CD4-positive, alpha-beta T cell (primary cell): ENCODE results near the gene TECPR1. TPM values are rescaled to one million over a fixed set of nuclear protein-coding genes. Genes with fewer than 3 reads are reported as not detected.

Source experiments
- ATAC-seq: fragments of 200-7000 bp; cut with Tn5 transposase; one replicate; pipeline ENCODE4 v1.10.0; 2022; ENCODE audit warnings: mild to moderate bottlenecking; ENCODE audit not compliant: poor library complexity
- CTCF ChIA-PET: fragments of 350-600 bp; sonication (Branson Sonifier 250); formaldehyde crosslinking; loops from one replicate; lab custom pipeline; 2021; ENCODE audit warnings: antibody characterized with exemption, inconsistent platforms; lab: Charles Lee
- POLR2A ChIA-PET: fragments of 350-600 bp; sonication (Branson Sonifier 250); formaldehyde crosslinking; loops from one replicate; lab custom pipeline; 2021; ENCODE audit warnings: antibody characterized with exemption, inconsistent platforms; lab: Charles Lee
- DNase-seq, 14 experiments: peaks; one replicate each; pipeline ENCODE4 v3.0.0-alpha.2; 2013 to 2020; ENCODE audit warnings: mixed read lengths in 2 of 14
- H3K27ac ChIP-seq, 2 donors: one replicate each; pipeline versions ENCODE4 v1.5.1 to v1.7.0; 2013; ENCODE audit warnings: low read length in 2 of 2, low read depth in 1 of 2, mild to moderate bottlenecking in 1 of 2
- H3K27me3 ChIP-seq, 2 experiments: 1 replicate in 1 of 2; 2 replicates in 1 of 2; pipeline versions ENCODE4 v1.6.1 to v1.7.0; 2013; ENCODE audit warnings: low read length in 2 of 2, control low read depth in 1 of 2, mild to moderate bottlenecking in 1 of 2, moderate library complexity in 1 of 2; ENCODE audit not compliant: insufficient read depth in 2 of 2, control insufficient read depth in 1 of 2
- H3K36me3 ChIP-seq: one replicate; pipeline ENCODE4 v1.6.1; 2013; ENCODE audit warnings: low read length, control low read depth; ENCODE audit not compliant: insufficient read depth
- H3K4me1 ChIP-seq: one replicate; pipeline ENCODE4 v1.6.1; 2013; ENCODE audit warnings: low read length, control low read depth; ENCODE audit not compliant: insufficient read depth
- H3K4me3 ChIP-seq: one replicate; pipeline ENCODE4 v1.5.1; 2013; ENCODE audit warnings: mild to moderate bottlenecking, low read length, moderate library complexity
- H3K9me3 ChIP-seq, 2 experiments: 1 replicate in 1 of 2; 2 replicates in 1 of 2; pipeline versions ENCODE4 v1.6.1 to v1.7.0; 2013; ENCODE audit warnings: low read length in 2 of 2, mild to moderate bottlenecking in 2 of 2, control low read depth in 1 of 2, moderate library complexity in 1 of 2; ENCODE audit not compliant: control insufficient read depth in 1 of 2, insufficient read depth in 1 of 2
- H3K27ac Mint-ChIP-seq: one replicate; pipeline ENCODE4 v1.8.0; 2020; ENCODE audit warnings: mixed read lengths
- H3K27me3 Mint-ChIP-seq: one replicate; pipeline ENCODE4 v1.8.0; 2021; ENCODE audit warnings: mixed read lengths
- H3K36me3 Mint-ChIP-seq: one replicate; pipeline ENCODE4 v1.8.0; 2021; ENCODE audit warnings: low read depth, mixed read lengths
- H3K4me1 Mint-ChIP-seq: one replicate; pipeline ENCODE4 v1.8.0; 2021; ENCODE audit warnings: low read depth, mixed read lengths
- H3K4me3 Mint-ChIP-seq: one replicate; pipeline ENCODE4 v1.8.0; 2020; ENCODE audit warnings: mild to moderate bottlenecking, mixed read lengths
- H3K9me3 Mint-ChIP-seq: one replicate; pipeline ENCODE4 v1.8.0; 2020; ENCODE audit warnings: mixed read lengths
- intact Hi-C, 2 experiments: fragments of 100-400 bp; cut with DNase I in 1 of 2; cut with micrococcal nuclease in 1 of 2; formaldehyde crosslinking; loops; one replicate each; pipeline versions ENCODE4 v1.15.1 to v1.9.0; 2023 to 2025; cut with DNase I, micrococcal nuclease
- total RNA-seq, 174 experiments: library from RNA in 2 of 174; stranded (reverse) in 2 of 174; gene quantifications; one replicate each; pipeline ENCODE4 v1.2.3 and lab custom pipeline; 2021 to 2026
- TF ChIP-seq, protein P1 (sequence below): fragments of 200-600 bp; IDR thresholded peaks from one replicate; pipeline ENCODE4 v1.8.0; 2022; ENCODE audit warnings: antibody characterized with exemption, mild to moderate bottlenecking

TECPR1 gene
- total RNA-seq, 2 experiments from 2014 or later: 85.9 to 90.4 TPM

DNA sequence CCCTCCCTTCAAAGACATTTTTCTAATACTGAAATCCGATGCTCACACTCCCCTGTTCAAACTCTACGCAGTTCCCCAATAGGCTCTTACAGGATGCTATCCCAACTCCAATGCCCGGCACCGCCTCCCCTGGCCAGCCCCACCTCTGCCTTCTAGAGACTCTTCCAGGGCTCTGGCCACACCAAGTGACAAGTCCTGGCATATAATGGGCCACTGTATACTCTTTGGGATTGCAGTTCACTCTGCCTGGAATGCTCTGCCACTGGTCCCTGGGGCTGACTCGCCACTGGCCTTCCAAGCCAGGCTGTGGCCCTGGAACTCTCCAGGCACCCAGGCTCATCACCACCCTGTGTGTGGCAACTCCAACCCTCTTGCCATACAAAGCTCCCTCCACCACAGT lies 26.4 kb upstream of the TECPR1 start:
- no peaks in the 10 kb centered on the region for H3K9me3 Mint-ChIP-seq
- TF ChIP-seq, protein P1, sequence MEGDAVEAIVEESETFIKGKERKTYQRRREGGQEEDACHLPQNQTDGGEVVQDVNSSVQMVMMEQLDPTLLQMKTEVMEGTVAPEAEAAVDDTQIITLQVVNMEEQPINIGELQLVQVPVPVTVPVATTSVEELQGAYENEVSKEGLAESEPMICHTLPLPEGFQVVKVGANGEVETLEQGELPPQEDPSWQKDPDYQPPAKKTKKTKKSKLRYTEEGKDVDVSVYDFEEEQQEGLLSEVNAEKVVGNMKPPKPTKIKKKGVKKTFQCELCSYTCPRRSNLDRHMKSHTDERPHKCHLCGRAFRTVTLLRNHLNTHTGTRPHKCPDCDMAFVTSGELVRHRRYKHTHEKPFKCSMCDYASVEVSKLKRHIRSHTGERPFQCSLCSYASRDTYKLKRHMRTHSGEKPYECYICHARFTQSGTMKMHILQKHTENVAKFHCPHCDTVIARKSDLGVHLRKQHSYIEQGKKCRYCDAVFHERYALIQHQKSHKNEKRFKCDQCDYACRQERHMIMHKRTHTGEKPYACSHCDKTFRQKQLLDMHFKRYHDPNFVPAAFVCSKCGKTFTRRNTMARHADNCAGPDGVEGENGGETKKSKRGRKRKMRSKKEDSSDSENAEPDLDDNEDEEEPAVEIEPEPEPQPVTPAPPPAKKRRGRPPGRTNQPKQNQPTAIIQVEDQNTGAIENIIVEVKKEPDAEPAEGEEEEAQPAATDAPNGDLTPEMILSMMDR: no peak
- H3K4me3 Mint-ChIP-seq: no peak overlapping the region
- Histone ChIP-seq H3K9me3 (no peaks in the 10 kb centered on the region), H3K4me1 (peaks cover 25% of the 10 kb centered on the region), H3K36me3 (no peaks in the 10 kb centered on the region), H3K4me3 (no peak overlapping the region), H3K27me3 (no peaks in the 10 kb centered on the region), H3K27ac (no peak overlapping the region)
- ATAC-seq (no peak), DNase-seq (no peak)
- H3K27me3 Mint-ChIP-seq: no peaks in the 10 kb centered on the region
- POLR2A ChIA-PET: interaction anchor here (0.6 to 5.1 kb wide), 3 partner anchors 26 to 28 kb away, joined by 3 to 65 read pairs (median 4); partner anchors contain the start of gene TECPR1
- peaks cover 9% of the 10 kb centered on the region for H3K36me3 Mint-ChIP-seq
- peaks cover 20% of the 10 kb centered on the region for H3K4me1 Mint-ChIP-seq
- intact Hi-C loops: no loop called here
- CTCF ChIA-PET: no interaction called here
- no peak overlapping the region for H3K27ac Mint-ChIP-seq

DNA sequence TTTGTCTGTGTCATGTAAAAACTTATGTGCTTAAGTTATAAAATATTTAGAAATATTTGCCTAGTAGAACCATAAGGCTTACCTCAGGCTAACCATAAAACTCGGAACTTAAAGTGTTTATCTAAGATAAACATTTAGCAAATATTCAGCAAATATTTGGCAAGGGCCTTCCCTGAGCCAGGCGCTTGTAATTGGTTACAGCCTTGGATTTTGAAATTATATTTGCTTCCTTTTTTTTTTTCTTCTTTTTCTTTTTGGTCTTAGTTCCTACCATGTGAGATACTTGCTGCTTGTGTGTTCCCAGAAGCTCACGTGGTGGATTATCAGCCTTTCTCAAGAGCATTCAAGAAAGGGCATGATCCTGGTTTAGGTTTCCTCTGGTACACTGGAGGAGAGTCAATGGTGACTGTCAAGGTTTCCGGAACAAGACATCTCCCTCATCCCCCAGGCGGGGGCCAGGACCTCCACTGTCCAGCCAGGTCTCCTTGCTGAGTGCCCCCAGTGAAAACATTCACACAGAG lies 24.3 kb upstream of the TECPR1 start:
- no peak overlapping the region for H3K4me3 Mint-ChIP-seq
- H3K27me3 ChIP-seq: no peaks in the 10 kb centered on the region
- H3K9me3 ChIP-seq: no peaks in the 10 kb centered on the region
- ChIA-PET CTCF (no interaction called here), POLR2A (no interaction called here)
- no peak overlapping the region for H3K27ac Mint-ChIP-seq
- no peak for DNase-seq
- no peak overlapping the region for H3K4me3 ChIP-seq
- intact Hi-C loops: no loop called here
- no peaks in the 10 kb centered on the region for H3K9me3 Mint-ChIP-seq
- no peak for ATAC-seq
- H3K27me3 Mint-ChIP-seq: no peaks in the 10 kb centered on the region
- no peaks in the 10 kb centered on the region for H3K36me3 ChIP-seq
- no peak overlapping the region for H3K27ac ChIP-seq
- TF ChIP-seq, protein P1: no peak
- H3K36me3 Mint-ChIP-seq: peaks cover 5% of the 10 kb centered on the region
- H3K4me1 ChIP-seq: peaks cover 9% of the 10 kb centered on the region
- peaks cover 6% of the 10 kb centered on the region for H3K4me1 Mint-ChIP-seq

DNA sequence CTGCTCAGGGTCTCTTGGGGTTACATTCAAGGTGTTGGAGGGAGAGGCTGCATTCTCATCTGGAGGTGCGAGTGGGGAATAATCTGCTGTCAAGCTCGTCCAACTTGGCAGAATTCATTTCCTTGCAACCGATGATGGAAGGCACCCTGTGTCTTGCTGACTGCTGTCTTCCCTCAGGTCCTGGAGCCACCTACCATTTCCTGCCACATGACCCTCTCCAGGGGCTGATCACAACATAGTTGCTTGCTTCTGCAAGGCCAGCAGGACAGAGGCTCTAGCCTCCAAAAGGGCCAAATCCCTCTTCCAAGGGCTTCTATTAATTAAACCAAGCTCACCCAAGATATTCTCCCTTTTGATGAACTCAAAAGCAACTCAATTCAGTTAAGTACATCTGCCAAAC lies 15.3 kb upstream of the TECPR1 start:
- peaks cover 16% of the 10 kb centered on the region for H3K4me1 Mint-ChIP-seq
- Histone ChIP-seq H3K4me3 (no peak overlapping the region), H3K36me3 (no peaks in the 10 kb centered on the region), H3K9me3 (no peaks in the 10 kb centered on the region), H3K27ac (no peak overlapping the region), H3K27me3 (no peaks in the 10 kb centered on the region), H3K4me1 (no peaks in the 10 kb centered on the region)
- CTCF ChIA-PET: no interaction called here
- intact Hi-C loops: no loop called here
- H3K36me3 Mint-ChIP-seq: peaks cover 17% of the 10 kb centered on the region
- no peak overlapping the region for H3K27ac Mint-ChIP-seq
- TF ChIP-seq, protein P1: no peak
- no peak overlapping the region for H3K4me3 Mint-ChIP-seq
- DNase-seq: no peak
- no peaks in the 10 kb centered on the region for H3K27me3 Mint-ChIP-seq
- POLR2A ChIA-PET: interaction anchor here (1.4 to 2.1 kb wide), 2 partner anchors 13 to 16 kb away, joined by 6 to 8 read pairs; no protein-coding TSS in a partner anchor
- no peak for ATAC-seq
- H3K9me3 Mint-ChIP-seq: no peaks in the 10 kb centered on the region
